Hepatocyte (in vitro differentiated cells): ENCODE results near the gene CCDC148. TPM values are rescaled to one million over a fixed set of nuclear protein-coding genes. Genes with fewer than 3 reads are reported as not detected.

Experiments
- DNase-seq: peaks from one replicate; pipeline ENCODE4 v3.0.0-alpha.2; 2016; ENCODE audit warnings: low spot score
- H2AFZ ChIP-seq: fragments of 200-600 bp; sonication (generic); 2 replicates; pipeline ENCODE4 v1.6.0; 2016; ENCODE audit warnings: antibody characterized with exemption, mild to moderate bottlenecking
- H3K27ac ChIP-seq: fragments of 200-600 bp; sonication (generic); 2 replicates; pipeline ENCODE4 v1.5.1; 2016; ENCODE audit warnings: mild to moderate bottlenecking
- H3K27me3 ChIP-seq: fragments of 200-600 bp; sonication (generic); 2 replicates; pipeline ENCODE4 v1.6.1; 2016
- H3K36me3 ChIP-seq: fragments of 200-600 bp; sonication (generic); replicated peaks from 2 replicates; pipeline ENCODE4 v1.5.1; 2016; ENCODE audit warnings: low read depth; ENCODE audit not compliant: insufficient read depth
- H3K4me1 ChIP-seq: fragments of 200-600 bp; sonication (generic); 2 replicates; pipeline ENCODE4 v1.5.1; 2016; ENCODE audit warnings: mild to moderate bottlenecking, moderate library complexity; ENCODE audit not compliant: insufficient read depth
- H3K4me2 ChIP-seq: fragments of 200-600 bp; sonication (generic); 2 replicates; pipeline ENCODE4 v1.6.0; 2016
- H3K4me3 ChIP-seq: fragments of 200-600 bp; sonication (generic); 2 replicates; pipeline ENCODE4 v1.5.1; 2016; ENCODE audit warnings: mild to moderate bottlenecking
- H3K79me2 ChIP-seq: fragments of 200-600 bp; sonication (generic); 2 replicates; pipeline ENCODE4 v1.6.0; 2017; ENCODE audit warnings: mild to moderate bottlenecking
- H3K9me2 ChIP-seq: fragments of 200-600 bp; sonication (generic); replicated peaks from 2 replicates; pipeline ENCODE4 v1.6.0; 2017; ENCODE audit warnings: mild to moderate bottlenecking; ENCODE audit not compliant: insufficient read depth
- H3K9me3 ChIP-seq: fragments of 200-600 bp; sonication (generic); 2 replicates; pipeline ENCODE4 v1.5.1; 2016; ENCODE audit warnings: low read depth, mild to moderate bottlenecking
- H4K20me1 ChIP-seq: fragments of 200-600 bp; sonication (generic); 2 replicates; pipeline ENCODE4 v1.6.0; 2016; ENCODE audit warnings: mild to moderate bottlenecking; ENCODE audit not compliant: insufficient read depth, poor library complexity, severe bottlenecking
- EZH2 ChIP-seq: fragments of 200-600 bp; sonication (generic); IDR thresholded peaks from 2 replicates; pipeline ENCODE4 v1.6.1; 2016; ENCODE audit warnings: antibody characterized with exemption, mild to moderate bottlenecking, borderline replicate concordance
- EZH2phosphoT487 ChIP-seq: fragments of 200-600 bp; sonication (generic); IDR thresholded peaks from one replicate; pipeline ENCODE4 v1.6.1; 2018; ENCODE audit warnings: antibody characterized with exemption, mild to moderate bottlenecking, low read depth, moderate library complexity; ENCODE audit not compliant: unreplicated experiment, severe bottlenecking
- WGBS: methylation state at CpG from one replicate; pipeline ENCODE4 v1.1.6; 2016; ENCODE audit warnings: low lambda C conversion rate; ENCODE audit errors: missing lambda C conversion rate; 5-methylcytosine and 5-hydroxymethylcytosine counted together
- polyA plus RNA-seq: library from polyadenylated mRNA; unstranded; fragments of >200 nt; fragmentation: Nextera tagmentation; extraction: Ambion mirVana; gene quantifications from 2 replicates; pipeline ENCODE4 v1.2.1, GENCODE V29; 2016
- total RNA-seq: library from RNA; depleted of rRNA; stranded (reverse); fragments of >200 nt; gene quantifications from 2 replicates; pipeline ENCODE4 v1.2.3, GENCODE V29; 2014
- TF ChIP-seq, protein P1 (sequence below): fragments of 200-600 bp; sonication (generic); IDR thresholded peaks from 2 replicates; pipeline ENCODE4 v1.5.1; 2016; ENCODE audit warnings: antibody characterized with exemption, mild to moderate bottlenecking; ENCODE audit not compliant: poor library complexity

The CCDC148 gene
- total and polyA plus RNA-seq, 2 experiments from 2014 or later = 0.62 to 2.2 TPM

DNA sequence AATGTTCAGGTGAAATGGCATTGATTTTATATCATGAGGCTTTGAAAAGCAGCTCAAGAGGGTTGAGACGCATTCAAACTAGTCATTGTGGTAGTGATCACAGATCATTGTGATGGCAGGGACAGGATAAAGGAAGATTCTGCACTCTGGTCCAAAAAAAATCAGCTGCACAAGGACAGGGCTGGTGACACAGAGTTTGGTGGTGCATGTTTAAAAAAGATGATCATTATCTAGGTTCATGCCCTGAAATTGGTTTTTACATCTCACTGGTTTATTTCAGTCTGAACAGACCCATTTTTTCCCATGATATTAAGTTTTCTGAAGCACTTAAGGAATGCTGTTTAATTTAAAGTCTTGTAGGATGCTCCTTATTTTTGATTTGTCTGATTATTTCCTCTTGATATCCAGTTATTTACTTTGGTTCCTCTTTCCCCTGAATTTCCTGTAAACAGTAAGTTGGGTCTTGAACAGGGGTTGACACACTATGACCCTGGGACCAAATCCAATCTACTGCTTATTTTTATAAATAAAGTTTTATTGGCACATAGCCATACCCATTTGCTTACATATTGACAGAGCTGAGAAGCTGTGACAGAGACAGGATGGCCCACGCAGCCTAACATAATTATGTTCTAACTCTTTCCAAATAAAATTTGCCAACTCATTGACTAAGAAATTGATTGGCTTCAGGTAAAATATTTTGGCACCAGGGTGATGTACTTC is 256.5 kb downstream of the CCDC148 start:
- no peak overlapping the region for H2AFZ ChIP-seq
- no peak overlapping the region for H3K4me2 ChIP-seq
- no peak overlapping the region for H3K4me3 ChIP-seq
- no peak overlapping the region for H3K27ac ChIP-seq
- H3K4me1 ChIP-seq = peaks cover 10% of the 10 kb centered on the region
- H4K20me1 ChIP-seq = no peaks in the 10 kb centered on the region
- no peaks in the 10 kb centered on the region for H3K36me3 ChIP-seq
- no peaks in the 10 kb centered on the region for H3K27me3 ChIP-seq
- no peaks in the 10 kb centered on the region for H3K9me2 ChIP-seq
- DNase-seq = no peak
- no peaks in the 10 kb centered on the region for H3K79me2 ChIP-seq
- TF ChIP-seq, protein P1, sequence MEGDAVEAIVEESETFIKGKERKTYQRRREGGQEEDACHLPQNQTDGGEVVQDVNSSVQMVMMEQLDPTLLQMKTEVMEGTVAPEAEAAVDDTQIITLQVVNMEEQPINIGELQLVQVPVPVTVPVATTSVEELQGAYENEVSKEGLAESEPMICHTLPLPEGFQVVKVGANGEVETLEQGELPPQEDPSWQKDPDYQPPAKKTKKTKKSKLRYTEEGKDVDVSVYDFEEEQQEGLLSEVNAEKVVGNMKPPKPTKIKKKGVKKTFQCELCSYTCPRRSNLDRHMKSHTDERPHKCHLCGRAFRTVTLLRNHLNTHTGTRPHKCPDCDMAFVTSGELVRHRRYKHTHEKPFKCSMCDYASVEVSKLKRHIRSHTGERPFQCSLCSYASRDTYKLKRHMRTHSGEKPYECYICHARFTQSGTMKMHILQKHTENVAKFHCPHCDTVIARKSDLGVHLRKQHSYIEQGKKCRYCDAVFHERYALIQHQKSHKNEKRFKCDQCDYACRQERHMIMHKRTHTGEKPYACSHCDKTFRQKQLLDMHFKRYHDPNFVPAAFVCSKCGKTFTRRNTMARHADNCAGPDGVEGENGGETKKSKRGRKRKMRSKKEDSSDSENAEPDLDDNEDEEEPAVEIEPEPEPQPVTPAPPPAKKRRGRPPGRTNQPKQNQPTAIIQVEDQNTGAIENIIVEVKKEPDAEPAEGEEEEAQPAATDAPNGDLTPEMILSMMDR = no peak
- TF ChIP-seq EZH2 = no peak
- 96% methylated on average over 2 of the region's 2 CpGs for WGBS
- no peaks in the 10 kb centered on the region for H3K9me3 ChIP-seq

- Histone ChIP-seq H3K9me2 (no peaks in the 10 kb centered on the region), H3K4me1 (peaks cover 10% of the 10 kb centered on the region), H3K9me3 (no peaks in the 10 kb centered on the region), H3K27me3 (no peaks in the 10 kb centered on the region), H3K36me3 (no peaks in the 10 kb centered on the region), H3K4me3 (no peak overlapping the region), H3K4me2 (no peak overlapping the region), H3K27ac (no peak overlapping the region), H2AFZ (no peak overlapping the region), H4K20me1 (no peaks in the 10 kb centered on the region), H3K79me2 (no peaks in the 10 kb centered on the region)
- TF ChIP-seq, protein P1 = no peak
- TF ChIP-seq EZH2phosphoT487 = no peak
- TF ChIP-seq EZH2 = no peak
- WGBS = 78% methylated on average over 1 of the region's 1 CpG
- no peak for DNase-seq
Observed at GRCh38 chr2:158197940-158198339, 258.6 kb downstream of the CCDC148 start.

GRCh38 chr2:158194229-158194628 is 262.3 kb downstream of the CCDC148 start:
- Histone ChIP-seq H3K27me3 (no peaks in the 10 kb centered on the region), H3K9me2 (no peaks in the 10 kb centered on the region), H3K27ac (no peak overlapping the region), H3K79me2 (no peaks in the 10 kb centered on the region), H3K4me2 (no peak overlapping the region), H2AFZ (no peak overlapping the region), H3K4me3 (no peak overlapping the region), H4K20me1 (no peaks in the 10 kb centered on the region), H3K4me1 (peaks cover 15% of the 10 kb centered on the region), H3K36me3 (no peaks in the 10 kb centered on the region), H3K9me3 (no peaks in the 10 kb centered on the region)
- DNase-seq = no peak
- 97% methylated on average over 2 of the region's 2 CpGs for WGBS
- no peak for TF ChIP-seq EZH2phosphoT487
- TF ChIP-seq EZH2 = no peak
- TF ChIP-seq, protein P1 = no peak
